ENCODE results near the gene PMM2. TPM values are rescaled to one million over a fixed set of nuclear protein-coding genes. Genes with fewer than 3 reads are reported as not detected.

Gene PMM2
- total RNA-seq, 1 experiment from 2014 or later: 58.4 TPM

GRCh38 chr16:8831450-8831849 lies 33.8 kb downstream of the PMM2 start:
- intact Hi-C loops (cut with micrococcal nuclease; ENCODE audit: unreplicated experiment) (no loop called here), in situ Hi-C loops (cut with HindIII; ENCODE audit: low pct_unique_long_range_greater_than_20kb, low sequenced_read_pairs) (no loop called here)
- Histone ChIP-seq H3K4me3 (ENCODE audit: low read depth in 2 of 2, low read length in 2 of 2) (no peak overlapping the region), H3K27me3 (ENCODE audit: control insufficient read depth, insufficient read depth, low read length) (no peaks in the 10 kb centered on the region), H3K36me3 (ENCODE audit: control insufficient read depth, insufficient read depth, low read length) (peaks cover 23% of the 10 kb centered on the region), H3K4me1 (ENCODE audit: control insufficient read depth, insufficient read depth, low read length) (no peaks in the 10 kb centered on the region), H3K27ac (ENCODE audit: low read length) (no peak overlapping the region), H3K9me3 (ENCODE audit: control insufficient read depth, insufficient read depth, low read depth, low read length) (no peaks in the 10 kb centered on the region)
- no TSS peak for BruUV-seq (replicated peaks)
- ChIA-PET CTCF (no interaction called here), POLR2A (no interaction called here)
- no peak for DNase-seq (ENCODE audit: low read depth, low spot score)
- no peak for TF ChIP-seq REST (IDR thresholded peaks at IDR 0.05; ENCODE audit: insufficient read depth in 1 of 2, low read depth in 2 of 2, low read length in 1 of 2)
- no peak for TF ChIP-seq CTCF (IDR thresholded peaks at IDR 0.05)
- no peak for TF ChIP-seq POLR2AphosphoS5 (IDR thresholded peaks at IDR 0.05; ENCODE audit: low read depth, low read length)
- TF ChIP-seq SIN3A (IDR thresholded peaks at IDR 0.05; ENCODE audit: borderline replicate concordance, insufficient read depth, low read depth, low read length): no peak
- ATAC-seq: 0 out of 2 replicates have a peak, but pooled peaks have one; percentile 57

- BruUV-seq (replicated peaks): no TSS peak
- peaks cover 17% of the 10 kb centered on the region for H3K36me3 ChIP-seq (ENCODE audit: control insufficient read depth, insufficient read depth, low read length)
- no peaks in the 10 kb centered on the region for H3K9me3 ChIP-seq (ENCODE audit: control insufficient read depth, insufficient read depth, low read depth, low read length)
- no peak overlapping the region for H3K27ac ChIP-seq (ENCODE audit: low read length)
- no peak overlapping the region for H3K4me3 ChIP-seq (ENCODE audit: low read depth in 2 of 2, low read length in 2 of 2)
- DNase-seq (ENCODE audit: low read depth, low spot score) (no peak), ATAC-seq (0 out of 2 replicates have a peak, but pooled peaks have one; percentile 29)
- ChIA-PET CTCF (no interaction called here), POLR2A (no interaction called here)
- intact Hi-C loops (cut with micrococcal nuclease; ENCODE audit: unreplicated experiment): no loop called here
- TF ChIP-seq REST (IDR thresholded peaks at IDR 0.05; ENCODE audit: insufficient read depth in 1 of 2, low read depth in 2 of 2, low read length in 1 of 2) (no peak), SIN3A (IDR thresholded peaks at IDR 0.05; ENCODE audit: borderline replicate concordance, insufficient read depth, low read depth, low read length) (no peak)
- no peaks in the 10 kb centered on the region for H3K4me1 ChIP-seq (ENCODE audit: control insufficient read depth, insufficient read depth, low read length)
- H3K27me3 ChIP-seq (ENCODE audit: control insufficient read depth, insufficient read depth, low read length): no peaks in the 10 kb centered on the region
- in situ Hi-C loops (cut with HindIII; ENCODE audit: low pct_unique_long_range_greater_than_20kb, low sequenced_read_pairs): no loop called here
These were observed 34.5 kb downstream of the PMM2 start for GRCh38 chr16:8831871-8832716.
